Measurements from ENCODE around the gene SLC25A10.

Gene SLC25A10

GRCh38 chr17:81706757-81707624, 5.1 kb upstream of the SLC25A10 start:
- H3K14ac ChIP-seq (ENCODE audit: low read length in 2 of 2), result no peak overlapping the region
- peaks cover 38 to 47% of the 10 kb centered on the region in 2 experiments for H3K36me3 ChIP-seq (ENCODE audit: control insufficient read depth in 1 of 2, insufficient read depth in 2 of 2, low read depth in 1 of 2, low read length in 2 of 2)
- H3K79me1 ChIP-seq (replicated peaks; ENCODE audit: low read length, poor library complexity, severe bottlenecking), result peaks cover 24% of the 10 kb centered on the region
- H2AFZ ChIP-seq (ENCODE audit: low read depth, low read length), result no peak overlapping the region
- no peak overlapping the region for H3K4ac ChIP-seq (ENCODE audit: low read depth in 1 of 2, low read length in 2 of 2)
- H3K27me3 ChIP-seq (ENCODE audit: control insufficient read depth in 1 of 2, insufficient read depth in 1 of 2, low read length in 2 of 2), result no peaks in the 10 kb centered on the region
- no peak overlapping the region for H2BK5ac ChIP-seq (ENCODE audit: low read depth, low read length, poor library complexity, severe bottlenecking)
- H2BK12ac ChIP-seq (ENCODE audit: low read length in 2 of 2), result no peak overlapping the region
- WGBS, result 96% methylated on average over 53 of the region's 54 CpGs
- H3K9ac ChIP-seq (ENCODE audit: low read length), result no peak overlapping the region
- no peak overlapping the region for H3K27ac ChIP-seq (ENCODE audit: low read length, poor library complexity, severe bottlenecking)
- H3K18ac ChIP-seq (ENCODE audit: low read depth in 1 of 2, low read length in 2 of 2), result no peak overlapping the region
- no peak overlapping the region for H4K8ac ChIP-seq (ENCODE audit: low read length)
- H3K4me1 ChIP-seq (ENCODE audit: control insufficient read depth, insufficient read depth, low read depth, low read length), result peaks cover 30% of the 10 kb centered on the region
- H2BK15ac ChIP-seq (ENCODE audit: low read depth, poor library complexity, severe bottlenecking), result no peak overlapping the region
- H2AK5ac ChIP-seq (ENCODE audit: low read length, severe bottlenecking), result no peak overlapping the region
- DNase-seq, result no peak
- no peak overlapping the region for H3K4me3 ChIP-seq (ENCODE audit: insufficient read depth in 1 of 2, low read depth in 1 of 2, low read length in 2 of 2)
- no peak overlapping the region for H4K91ac ChIP-seq (ENCODE audit: low read length)
- H2BK120ac ChIP-seq (ENCODE audit: low read depth, low read length), result no peak overlapping the region
- H3K23ac ChIP-seq (ENCODE audit: low read length in 2 of 2), result no peak overlapping the region
- H3K9me3 ChIP-seq (ENCODE audit: control insufficient read depth, low read length), result no peaks in the 10 kb centered on the region
- H3K4me2 ChIP-seq (ENCODE audit: low read length, poor library complexity, severe bottlenecking), result no peak overlapping the region

DNA sequence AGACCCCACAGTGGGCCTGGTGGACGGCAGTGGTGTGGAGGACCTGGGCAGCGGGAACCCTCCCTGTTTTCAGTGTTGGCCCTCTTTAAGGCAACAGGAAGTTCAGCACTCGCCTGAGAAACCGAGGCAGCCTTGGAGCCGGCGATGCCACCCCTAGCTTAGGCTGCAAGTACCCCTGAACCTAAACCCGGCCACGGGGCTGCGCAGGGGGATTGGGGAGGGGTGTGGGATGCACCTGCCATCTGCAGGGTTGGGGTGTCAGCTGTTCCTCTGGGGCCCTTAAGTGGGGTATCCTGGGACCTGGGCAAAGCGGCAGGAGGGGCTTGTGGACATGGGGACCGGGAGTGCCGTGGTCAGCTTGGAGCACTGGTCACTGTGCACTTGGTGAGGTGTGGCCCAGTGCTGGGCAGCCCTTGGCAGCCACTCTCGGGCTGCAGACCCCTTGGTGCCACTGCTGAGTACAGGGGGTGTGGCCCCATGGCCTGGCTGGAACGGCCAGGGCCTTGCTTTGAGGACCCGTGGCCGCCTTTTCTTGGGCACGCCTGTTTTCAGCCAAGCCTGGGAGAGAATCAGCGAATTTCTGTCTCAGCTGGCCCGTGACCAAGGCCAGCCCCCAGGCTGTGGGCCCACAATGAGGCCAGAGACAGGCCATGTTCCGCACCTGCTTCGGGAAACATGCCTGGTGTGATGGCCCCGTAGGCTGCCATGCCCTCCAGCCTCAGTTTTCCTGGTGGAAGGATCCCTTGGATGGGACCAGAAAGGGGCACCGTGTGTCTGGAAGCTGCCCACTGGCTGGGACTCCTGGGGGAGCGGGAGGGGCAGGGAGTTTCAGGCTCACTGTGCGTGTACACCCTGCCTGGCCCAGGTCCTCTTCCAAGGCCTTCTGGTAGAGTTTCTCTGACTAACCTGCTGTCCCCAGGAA, 4.1 kb upstream of the SLC25A10 start:
- H2BK12ac ChIP-seq (ENCODE audit: low read length in 2 of 2), result no peak overlapping the region
- H3K14ac ChIP-seq (ENCODE audit: low read length in 2 of 2), result no peak overlapping the region
- no peak overlapping the region for H4K91ac ChIP-seq (ENCODE audit: low read length)
- peak overlapping the region in 1 of 2 experiments; percentile 67 for H3K23ac ChIP-seq (ENCODE audit: low read length in 2 of 2)
- no peak overlapping the region for H3K4me2 ChIP-seq (ENCODE audit: low read length, poor library complexity, severe bottlenecking)
- H3K4me3 ChIP-seq (ENCODE audit: insufficient read depth in 1 of 2, low read depth in 1 of 2, low read length in 2 of 2), result no peak overlapping the region
- H2BK15ac ChIP-seq (ENCODE audit: low read depth, poor library complexity, severe bottlenecking), result no peak overlapping the region
- peaks cover 37 to 42% of the 10 kb centered on the region in 2 experiments for H3K36me3 ChIP-seq (ENCODE audit: control insufficient read depth in 1 of 2, insufficient read depth in 2 of 2, low read depth in 1 of 2, low read length in 2 of 2)
- DNase-seq, result no peak
- no peaks in the 10 kb centered on the region for H3K9me3 ChIP-seq (ENCODE audit: control insufficient read depth, low read length)
- H3K79me1 ChIP-seq (replicated peaks; ENCODE audit: low read length, poor library complexity, severe bottlenecking), result peaks cover 24% of the 10 kb centered on the region
- no peak overlapping the region for H2BK5ac ChIP-seq (ENCODE audit: low read depth, low read length, poor library complexity, severe bottlenecking)
- no peak overlapping the region for H3K4ac ChIP-seq (ENCODE audit: low read depth in 1 of 2, low read length in 2 of 2)
- no peak overlapping the region for H3K9ac ChIP-seq (ENCODE audit: low read length)
- H3K27me3 ChIP-seq (ENCODE audit: control insufficient read depth in 1 of 2, insufficient read depth in 1 of 2, low read length in 2 of 2), result no peaks in the 10 kb centered on the region
- no peak overlapping the region for H2BK120ac ChIP-seq (ENCODE audit: low read depth, low read length)
- H2AFZ ChIP-seq (ENCODE audit: low read depth, low read length), result no peak overlapping the region
- H3K27ac ChIP-seq (ENCODE audit: low read length, poor library complexity, severe bottlenecking), result no peak overlapping the region
- no peak overlapping the region for H3K18ac ChIP-seq (ENCODE audit: low read depth in 1 of 2, low read length in 2 of 2)
- H2AK5ac ChIP-seq (ENCODE audit: low read length, severe bottlenecking), result no peak overlapping the region
- H3K4me1 ChIP-seq (ENCODE audit: control insufficient read depth, insufficient read depth, low read depth, low read length), result peaks cover 30% of the 10 kb centered on the region
- WGBS, result 97% methylated on average over 25 of the region's 25 CpGs
- no peak overlapping the region for H4K8ac ChIP-seq (ENCODE audit: low read length)

- H3K18ac ChIP-seq (ENCODE audit: low read depth in 1 of 2, low read length in 2 of 2), result no peak overlapping the region
- no peak overlapping the region for H2BK120ac ChIP-seq (ENCODE audit: low read depth, low read length)
- H3K14ac ChIP-seq (ENCODE audit: low read length in 2 of 2), result no peak overlapping the region
- no peak overlapping the region for H3K23ac ChIP-seq (ENCODE audit: low read length in 2 of 2)
- H3K4me2 ChIP-seq (ENCODE audit: low read length, poor library complexity, severe bottlenecking), result no peak overlapping the region
- no peak overlapping the region for H2AK5ac ChIP-seq (ENCODE audit: low read length, severe bottlenecking)
- peaks cover 37 to 42% of the 10 kb centered on the region in 2 experiments for H3K36me3 ChIP-seq (ENCODE audit: control insufficient read depth in 1 of 2, insufficient read depth in 2 of 2, low read depth in 1 of 2, low read length in 2 of 2)
- H3K4me1 ChIP-seq (ENCODE audit: control insufficient read depth, insufficient read depth, low read depth, low read length), result peaks cover 37% of the 10 kb centered on the region
- H3K79me1 ChIP-seq (replicated peaks; ENCODE audit: low read length, poor library complexity, severe bottlenecking), result peaks cover 25% of the 10 kb centered on the region
- no peak overlapping the region for H3K4ac ChIP-seq (ENCODE audit: low read depth in 1 of 2, low read length in 2 of 2)
- no peak overlapping the region for H2BK15ac ChIP-seq (ENCODE audit: low read depth, poor library complexity, severe bottlenecking)
- no peak overlapping the region for H3K9ac ChIP-seq (ENCODE audit: low read length)
- no peak overlapping the region for H3K4me3 ChIP-seq (ENCODE audit: insufficient read depth in 1 of 2, low read depth in 1 of 2, low read length in 2 of 2)
- H2BK12ac ChIP-seq (ENCODE audit: low read length in 2 of 2), result no peak overlapping the region
- no peak overlapping the region for H3K27ac ChIP-seq (ENCODE audit: low read length, poor library complexity, severe bottlenecking)
- no peaks in the 10 kb centered on the region for H3K27me3 ChIP-seq (ENCODE audit: control insufficient read depth in 1 of 2, insufficient read depth in 1 of 2, low read length in 2 of 2)
- DNase-seq, result no peak
- WGBS, result 94% methylated on average over 17 of the region's 17 CpGs
- H3K9me3 ChIP-seq (ENCODE audit: control insufficient read depth, low read length), result no peaks in the 10 kb centered on the region
- H2AFZ ChIP-seq (ENCODE audit: low read depth, low read length), result no peak overlapping the region
- no peak overlapping the region for H2BK5ac ChIP-seq (ENCODE audit: low read depth, low read length, poor library complexity, severe bottlenecking)
- H4K91ac ChIP-seq (ENCODE audit: low read length), result no peak overlapping the region
- H4K8ac ChIP-seq (ENCODE audit: low read length), result no peak overlapping the region
Measured at GRCh38 chr17:81708739-81709185, 3.3 kb upstream of the SLC25A10 start.

Data from mesenchymal stem cell (in vitro differentiated cells and primary cell).